GM12801 (cell line): ENCODE measurements around the gene PRMT5.

ENCODE experiments used
- TF ChIP-seq, protein P1 (sequence below): IDR thresholded peaks from one replicate; pipeline ENCODE4 v1.5.1; 2011; ENCODE audit warnings: control low read depth; ENCODE audit not compliant: insufficient read length; ENCODE audit errors: extremely low read depth

The PRMT5 gene

GRCh38 chr14:22952418-22952817, 23.2 kb upstream of the PRMT5 start:
- TF ChIP-seq, protein P1, sequence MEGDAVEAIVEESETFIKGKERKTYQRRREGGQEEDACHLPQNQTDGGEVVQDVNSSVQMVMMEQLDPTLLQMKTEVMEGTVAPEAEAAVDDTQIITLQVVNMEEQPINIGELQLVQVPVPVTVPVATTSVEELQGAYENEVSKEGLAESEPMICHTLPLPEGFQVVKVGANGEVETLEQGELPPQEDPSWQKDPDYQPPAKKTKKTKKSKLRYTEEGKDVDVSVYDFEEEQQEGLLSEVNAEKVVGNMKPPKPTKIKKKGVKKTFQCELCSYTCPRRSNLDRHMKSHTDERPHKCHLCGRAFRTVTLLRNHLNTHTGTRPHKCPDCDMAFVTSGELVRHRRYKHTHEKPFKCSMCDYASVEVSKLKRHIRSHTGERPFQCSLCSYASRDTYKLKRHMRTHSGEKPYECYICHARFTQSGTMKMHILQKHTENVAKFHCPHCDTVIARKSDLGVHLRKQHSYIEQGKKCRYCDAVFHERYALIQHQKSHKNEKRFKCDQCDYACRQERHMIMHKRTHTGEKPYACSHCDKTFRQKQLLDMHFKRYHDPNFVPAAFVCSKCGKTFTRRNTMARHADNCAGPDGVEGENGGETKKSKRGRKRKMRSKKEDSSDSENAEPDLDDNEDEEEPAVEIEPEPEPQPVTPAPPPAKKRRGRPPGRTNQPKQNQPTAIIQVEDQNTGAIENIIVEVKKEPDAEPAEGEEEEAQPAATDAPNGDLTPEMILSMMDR = no peak

- TF ChIP-seq, protein P1 = no peak
These were observed 16.5 kb upstream of the PRMT5 start for GRCh38 chr14:22945642-22946041.

GRCh38 chr14:22939684-22940083, 10.5 kb upstream of the PRMT5 start:
- TF ChIP-seq, protein P1 = no peak

GRCh38 chr14:22935156-22935555, 6.0 kb upstream of the PRMT5 start:
- TF ChIP-seq, protein P1 = no peak

DNA sequence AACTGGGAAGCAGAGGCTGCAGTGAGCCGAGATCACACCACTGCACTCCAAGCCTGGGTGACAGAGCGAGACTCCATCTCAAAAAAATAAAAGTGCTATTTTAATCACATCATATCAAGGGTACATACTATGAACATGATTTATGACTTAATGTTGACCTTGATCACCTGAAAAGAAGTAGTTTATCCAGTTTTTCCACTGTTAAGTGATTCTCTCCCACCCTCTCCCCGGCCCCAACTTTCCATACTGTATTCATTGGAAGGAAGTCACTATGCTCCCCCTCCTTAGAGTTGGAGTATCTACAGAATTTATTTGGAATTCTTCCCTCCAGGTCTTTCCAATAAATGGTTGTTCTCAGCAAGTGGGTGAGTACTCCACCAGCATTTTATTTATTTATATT, 3.0 kb upstream of the PRMT5 start:
- TF ChIP-seq, protein P1 = no peak

DNA sequence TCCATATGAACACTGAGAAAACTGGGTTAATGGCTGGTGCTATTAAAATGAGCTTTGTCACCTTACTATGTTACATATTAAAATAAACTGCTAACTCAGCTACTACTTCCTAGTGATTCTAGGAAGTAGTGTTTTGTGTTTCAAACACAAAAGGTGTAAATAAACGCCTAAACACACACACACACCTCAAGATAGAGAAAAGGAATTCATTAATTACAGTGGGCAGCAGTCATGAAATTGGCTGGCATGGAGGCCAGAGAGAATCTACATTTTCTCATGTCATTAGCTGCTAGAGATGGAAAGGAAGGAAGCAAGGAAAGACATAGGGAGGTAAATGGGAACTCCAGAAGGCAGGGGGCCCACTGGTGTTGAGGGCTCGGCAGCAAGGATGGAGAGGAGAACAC, 787 bp upstream of the PRMT5 start:
- TF ChIP-seq, protein P1 = no peak

DNA sequence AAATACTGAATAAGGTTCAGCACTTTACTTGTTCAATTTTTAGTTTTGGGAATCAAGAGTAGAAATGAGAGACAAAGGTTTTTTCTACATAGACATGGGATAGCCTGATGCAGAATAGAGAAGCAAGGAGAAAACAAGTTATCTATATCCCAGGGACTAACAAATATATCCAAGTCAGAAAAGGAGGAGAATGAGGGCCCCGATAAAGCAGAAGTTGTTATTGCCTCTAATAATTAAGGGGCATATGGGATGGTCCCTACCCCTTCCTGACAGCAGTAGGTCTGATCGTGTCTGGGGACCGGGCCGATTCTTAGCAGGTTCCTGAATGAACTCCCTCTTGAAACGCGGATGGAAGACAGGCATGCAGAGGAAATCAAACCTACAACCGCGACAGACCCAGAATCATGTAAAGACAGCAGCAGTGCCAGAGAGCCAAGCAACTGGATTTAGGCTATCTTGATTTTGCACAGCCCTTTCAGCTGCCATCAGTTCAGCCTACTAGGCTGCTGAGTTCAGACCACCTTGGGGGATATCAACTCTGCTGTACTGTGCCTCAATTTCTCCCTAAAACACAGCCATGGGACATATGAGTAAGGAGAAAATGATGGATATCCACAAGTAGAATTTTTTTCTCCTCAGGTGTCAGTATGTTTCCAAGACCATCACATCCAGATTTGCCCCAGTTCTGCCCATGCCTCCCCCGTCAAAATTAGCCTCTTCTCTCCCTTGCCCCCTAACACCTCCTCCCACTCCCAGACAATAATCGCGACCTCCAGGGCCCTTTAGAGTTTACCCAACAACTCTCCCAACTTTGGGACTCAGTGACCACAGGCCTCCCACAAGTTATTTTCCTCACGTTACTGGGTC, 706 bp downstream of the PRMT5 start:
- TF ChIP-seq, protein P1 = no peak
